Endodermal cell (in vitro differentiated cells): Measurements from ENCODE around the gene TNFRSF9. TPM values are rescaled to one million over a fixed set of nuclear protein-coding genes. Genes with fewer than 3 reads are reported as not detected.
"Not testable (repeated sequence)": the region's sequence is repeated elsewhere in the genome, so short reads cannot be mapped to it uniquely, and the experiment has no call there.

Experiments
- DNase-seq: peaks from one replicate; pipeline ENCODE4 v3.0.0-alpha.2; 2017
- H3K27ac ChIP-seq: 2 replicates; pipeline ENCODE4 v1.5.1; 2013; ENCODE audit warnings: mild to moderate bottlenecking, low read depth, low read length, moderate library complexity
- H3K27me3 ChIP-seq: 2 replicates; pipeline ENCODE4 v1.6.1; 2013; ENCODE audit warnings: mild to moderate bottlenecking, low read length, moderate library complexity; ENCODE audit not compliant: insufficient read depth, control insufficient read depth, poor library complexity, severe bottlenecking
- H3K36me3 ChIP-seq: 2 replicates; pipeline ENCODE4 v1.7.0; 2013; ENCODE audit warnings: mild to moderate bottlenecking, low read length, moderate library complexity; ENCODE audit not compliant: control insufficient read depth, insufficient read depth
- H3K4me1 ChIP-seq: one replicate; pipeline ENCODE4 v1.7.0; 2013; ENCODE audit warnings: low read length; ENCODE audit not compliant: control insufficient read depth, insufficient read depth
- H3K4me3 ChIP-seq: 2 replicates; pipeline ENCODE4 v1.5.1; 2013; ENCODE audit warnings: mild to moderate bottlenecking, low read length, moderate library complexity
- H3K9ac ChIP-seq: 2 replicates; pipeline ENCODE4 v1.6.1; 2013; ENCODE audit warnings: mild to moderate bottlenecking, low read length, moderate library complexity; ENCODE audit not compliant: poor library complexity, severe bottlenecking; ENCODE audit errors: extremely low read depth
- H3K9me3 ChIP-seq: 2 replicates; pipeline ENCODE4 v1.6.1; 2013; ENCODE audit warnings: mild to moderate bottlenecking, low read length, moderate library complexity; ENCODE audit not compliant: control insufficient read depth
- H3K27ac Mint-ChIP-seq: 2 replicates; pipeline ENCODE4 v1.8.0; 2020; ENCODE audit warnings: mixed read lengths
- H3K27me3 Mint-ChIP-seq: 2 replicates; pipeline ENCODE4 v1.8.0; 2021; ENCODE audit warnings: mild to moderate bottlenecking, mixed read lengths; ENCODE audit not compliant: insufficient read depth
- H3K36me3 Mint-ChIP-seq: 2 replicates; pipeline ENCODE4 v1.8.0; 2020; ENCODE audit warnings: low read depth, mixed read lengths
- H3K4me1 Mint-ChIP-seq: 2 replicates; pipeline ENCODE4 v1.8.0; 2020; ENCODE audit warnings: mixed read lengths
- H3K4me3 Mint-ChIP-seq: 2 replicates; pipeline ENCODE4 v1.8.0; 2020; ENCODE audit warnings: mild to moderate bottlenecking, moderate library complexity, mixed read lengths
- H3K9me3 Mint-ChIP-seq: 2 replicates; pipeline ENCODE4 v1.8.0; 2020; ENCODE audit warnings: mild to moderate bottlenecking, mixed read lengths
- CTCF ChIP-seq: fragments of 200-600 bp; sonication (generic); conservative IDR thresholded peaks from 2 replicates; pipeline ENCODE4 v1.5.0; 2021; ENCODE audit warnings: antibody characterized with exemption, mild to moderate bottlenecking
- WGBS, 2 experiments: methylation state at CpG; one replicate each; pipeline versions ENCODE4 v1.1.5 to v1.1.7; 2013; ENCODE audit warnings: missing lambda C conversion rate in 2 of 2, mixed read lengths in 1 of 2; ENCODE audit not compliant: insufficient coverage in 1 of 2, insufficient read length in 1 of 2; 5-methylcytosine and 5-hydroxymethylcytosine counted together
- total RNA-seq, 2 donors: library from RNA; stranded (reverse); fragmentation: NEBNext Ultra II Directional in 1 of 2; extraction: Animal tissue kit (Norgen Biotek cat#: 25700) in 1 of 2; gene quantifications; 2 replicates in 1 of 2; 3 replicates in 1 of 2; pipeline ENCODE4 v1.2.1, GENCODE V29; 2021

Gene TNFRSF9
- total RNA-seq, 2 donors from 2014 or later: not detected

GRCh38 chr1:7953850-7954609 lies 13.4 kb upstream of the TNFRSF9 start:
- 84 to 85% methylated on average over 63 to 65 of the region's 65 CpGs for WGBS, 2 experiments
- H3K27me3 Mint-ChIP-seq: no peaks in the 10 kb centered on the region
- peaks cover 17% of the 10 kb centered on the region for H3K9me3 Mint-ChIP-seq
- Histone ChIP-seq H3K9me3 (no peaks in the 10 kb centered on the region), H3K36me3 (no peaks in the 10 kb centered on the region), H3K9ac (no peak overlapping the region), H3K27me3 (no peaks in the 10 kb centered on the region), H3K4me3 (no peak overlapping the region), H3K4me1 (no peaks in the 10 kb centered on the region), H3K27ac (no peak overlapping the region)
- no peak overlapping the region for H3K27ac Mint-ChIP-seq
- H3K4me3 Mint-ChIP-seq: peak overlapping the region; percentile 48
- TF ChIP-seq CTCF: no peak
- no peaks in the 10 kb centered on the region for H3K36me3 Mint-ChIP-seq
- H3K4me1 Mint-ChIP-seq: no peaks in the 10 kb centered on the region
- DNase-seq: peak; percentile 52

- not testable (repeated sequence) for H3K27me3 Mint-ChIP-seq, H3K27ac Mint-ChIP-seq, H3K27ac ChIP-seq, H3K36me3 Mint-ChIP-seq, H3K4me3 ChIP-seq, DNase-seq, H3K4me3 Mint-ChIP-seq, H3K36me3 ChIP-seq, H3K4me1 Mint-ChIP-seq, H3K9me3 ChIP-seq, H3K4me1 ChIP-seq, H3K27me3 ChIP-seq, H3K9ac ChIP-seq
- WGBS, 2 experiments: 100% methylated on average over 9 of the region's 30 CpGs; no CpG with 5 or more reads in 1 of the 2 experiments
- H3K9me3 Mint-ChIP-seq: peaks cover 17% of the 10 kb centered on the region
These were observed 12.2 kb upstream of the TNFRSF9 start for GRCh38 chr1:7952791-7953190.

GRCh38 chr1:7948960-7949359 lies 8.3 kb upstream of the TNFRSF9 start:
- Mint-ChIP-seq H3K36me3 (no peaks in the 10 kb centered on the region), H3K4me1 (no peaks in the 10 kb centered on the region), H3K9me3 (peaks cover 16% of the 10 kb centered on the region), H3K27ac (no peak overlapping the region), H3K27me3 (peaks cover 2% of the 10 kb centered on the region), H3K4me3 (no peak overlapping the region)
- Histone ChIP-seq H3K27me3 (peaks cover under 1% of the 10 kb centered on the region), H3K4me3 (no peak overlapping the region), H3K9me3 (no peaks in the 10 kb centered on the region), H3K27ac (no peak overlapping the region), H3K4me1 (no peaks in the 10 kb centered on the region), H3K36me3 (no peaks in the 10 kb centered on the region), H3K9ac (no peak overlapping the region)
- 86 to 87% methylated on average over 4 to 5 of the region's 5 CpGs for WGBS, 2 experiments
- TF ChIP-seq CTCF: no peak
- no peak for DNase-seq
